Liver (tissue), 9 donors: ENCODE measurements around the gene B3GAT3. TPM values are rescaled to one million over a fixed set of nuclear protein-coding genes. Genes with fewer than 3 reads are reported as not detected.
"Not testable (repeated sequence)": the region's sequence is repeated elsewhere in the genome, so short reads cannot be mapped to it uniquely, and the experiment has no call there.

Experiments
- DNase-seq: peaks from one replicate; pipeline ENCODE4 v3.0.0-alpha.2; 2017; ENCODE audit warnings: low spot score
- H3K27ac ChIP-seq, 2 donors: one replicate each; pipeline ENCODE4 v1.7.0; 2013; ENCODE audit warnings: inconsistent platforms in 2 of 2, low read length in 2 of 2, control low read depth in 1 of 2, low read depth in 1 of 2, mild to moderate bottlenecking in 1 of 2
- H3K27me3 ChIP-seq, 4 donors: one replicate each; pipeline versions ENCODE4 v1.6.1 to v1.7.0; 2013; ENCODE audit warnings: low read length in 3 of 4, inconsistent platforms in 1 of 4, mild to moderate bottlenecking in 1 of 4, moderate library complexity in 1 of 4; ENCODE audit not compliant: control insufficient read depth in 4 of 4, insufficient read depth in 4 of 4
- H3K36me3 ChIP-seq, 4 donors: one replicate each; pipeline versions ENCODE4 v1.6.1 to v1.7.0; 2013; ENCODE audit warnings: low read length in 3 of 4, mild to moderate bottlenecking in 3 of 4, low read depth in 1 of 4, moderate library complexity in 1 of 4; ENCODE audit not compliant: control insufficient read depth in 4 of 4, insufficient read depth in 3 of 4
- H3K4me1 ChIP-seq, 4 donors: one replicate each; pipeline versions ENCODE4 v1.6.1 to v1.7.0; 2013; ENCODE audit warnings: low read length in 3 of 4, mild to moderate bottlenecking in 3 of 4, moderate library complexity in 1 of 4; ENCODE audit not compliant: control insufficient read depth in 4 of 4, insufficient read depth in 4 of 4
- H3K4me3 ChIP-seq, 3 donors: one replicate each; pipeline versions ENCODE4 v1.6.1 to v1.7.0; 2013; ENCODE audit warnings: low read length in 3 of 3, control low read depth in 1 of 3, low read depth in 1 of 3, mild to moderate bottlenecking in 1 of 3
- H3K9ac ChIP-seq, 2 donors: one replicate each; pipeline ENCODE4 v1.7.0; 2013; ENCODE audit warnings: low read length in 2 of 2, mild to moderate bottlenecking in 2 of 2, moderate library complexity in 2 of 2, control low read depth in 1 of 2, low read depth in 1 of 2
- H3K9me3 ChIP-seq, 4 donors: one replicate each; pipeline versions ENCODE4 v1.6.1 to v1.7.0; 2013; ENCODE audit warnings: low read length in 3 of 4; ENCODE audit not compliant: control insufficient read depth in 4 of 4
- GABPA ChIP-seq, 2 donors: IDR thresholded peaks in 1 of 2; conservative IDR thresholded peaks in 1 of 2; 2 replicates each; pipeline ENCODE4 v1.6.1; 2016; ENCODE audit warnings: antibody characterized with exemption in 2 of 2, mild to moderate bottlenecking in 1 of 2, moderate library complexity in 1 of 2
- RAD21 ChIP-seq, 2 donors: IDR thresholded peaks; 2 replicates each; pipeline ENCODE4 v1.6.1; 2016; ENCODE audit warnings: antibody characterized with exemption in 2 of 2, mild to moderate bottlenecking in 2 of 2
- TAF1 ChIP-seq: conservative IDR thresholded peaks from 2 replicates; pipeline ENCODE4 v1.6.1; 2016; ENCODE audit warnings: antibody characterized with exemption, mild to moderate bottlenecking
- YY1 ChIP-seq: IDR thresholded peaks from 2 replicates; pipeline ENCODE4 v1.6.1; 2016; ENCODE audit warnings: antibody characterized with exemption, mild to moderate bottlenecking
- WGBS: extraction: QIAGEN DNeasy Blood & Tissue Kit; methylation state at CpG from one replicate; pipeline ENCODE4 v1.1.7; 2013; 5-methylcytosine and 5-hydroxymethylcytosine counted together
- polyA plus RNA-seq, 2 donors: library from polyadenylated mRNA; stranded (reverse) in 1 of 2; unstranded in 1 of 2; fragments of 200-250 nt in 1 of 2; fragments of >200 nt in 1 of 2; fragmentation: Nextera tagmentation in 1 of 2; extraction: Ambion mirVana in 1 of 2; gene quantifications; one replicate each; pipeline versions ENCODE4 v1.2.1 to v1.2.3, GENCODE V29; 2013 to 2015
- total RNA-seq, 2 donors: library from RNA; depleted of rRNA; stranded (reverse); fragments of >200 nt; gene quantifications; one replicate each; pipeline ENCODE4 v1.2.3, GENCODE V29; 2014
- TF ChIP-seq, protein P1 (sequence below): IDR thresholded peaks from 2 replicates; pipeline ENCODE4 v1.6.1; 2016; ENCODE audit warnings: antibody characterized with exemption
- TF ChIP-seq, protein P2 (sequence below): IDR thresholded peaks from 2 replicates; pipeline ENCODE4 v1.6.1; 2016; ENCODE audit warnings: antibody characterized with exemption, mild to moderate bottlenecking
- TF ChIP-seq, protein P3 (sequence below): IDR thresholded peaks from 2 replicates; pipeline ENCODE4 v1.6.1; 2016; ENCODE audit warnings: antibody characterized with exemption
- donor health status: healthy.
- donor health status: healthy.
- donor health status: healthy.
- donor health status: healthy.
- donor health status: healthy.

B3GAT3 gene
- total and polyA plus RNA-seq, 4 donors: 13.1 to 29.2 (median 17.8) TPM

DNA sequence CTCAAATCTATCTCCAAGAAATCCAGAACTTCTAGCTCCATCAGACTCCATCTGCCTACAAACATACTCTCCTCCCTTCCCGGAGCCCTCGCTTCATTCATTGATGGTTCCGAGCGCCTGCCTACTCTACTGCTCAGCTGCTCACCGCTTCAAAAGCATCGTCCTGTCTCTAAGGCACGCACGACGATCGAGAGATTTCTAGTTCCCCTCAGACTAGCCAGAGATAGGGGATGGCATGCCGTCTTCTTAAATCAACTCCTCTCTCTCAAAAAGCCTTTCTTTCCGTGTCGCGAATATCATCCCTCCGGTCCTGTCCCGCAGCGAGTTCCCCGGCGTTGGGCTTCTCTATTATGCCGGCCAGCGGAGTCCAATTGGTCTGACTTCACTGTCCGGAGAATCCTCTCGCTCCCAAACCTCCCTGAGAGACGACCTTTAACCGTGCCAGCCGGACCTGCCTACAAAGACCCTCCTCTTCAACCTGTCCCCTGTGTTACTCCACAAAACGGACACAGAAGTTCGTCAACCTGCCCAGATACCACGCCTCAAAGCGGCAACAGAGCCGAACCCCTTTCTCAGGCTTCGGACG lies 48.7 kb downstream of the B3GAT3 start:
- peaks cover 6 to 33% (median 23%) of the 10 kb centered on the region in 4 donors for H3K4me1 ChIP-seq
- WGBS: under 1% methylated on average over 33 of the region's 33 CpGs
- H3K36me3 ChIP-seq: peaks cover 3 to 34% (median 26%) of the 10 kb centered on the region in 4 donors
- TF ChIP-seq, protein P1, sequence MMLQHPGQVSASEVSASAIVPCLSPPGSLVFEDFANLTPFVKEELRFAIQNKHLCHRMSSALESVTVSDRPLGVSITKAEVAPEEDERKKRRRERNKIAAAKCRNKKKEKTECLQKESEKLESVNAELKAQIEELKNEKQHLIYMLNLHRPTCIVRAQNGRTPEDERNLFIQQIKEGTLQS: no peak
- no peak for TF ChIP-seq YY1
- no peaks in the 10 kb centered on the region for H3K27me3 ChIP-seq
- peak overlapping the region; percentile 79 to 85 for H3K9ac ChIP-seq
- no peak for DNase-seq
- peak overlapping the region; percentile 58 to 70 for H3K27ac ChIP-seq
- peak overlapping the region; percentile 80 to 89 (median 82) for H3K4me3 ChIP-seq
- no peaks in the 10 kb centered on the region for H3K9me3 ChIP-seq

DNA sequence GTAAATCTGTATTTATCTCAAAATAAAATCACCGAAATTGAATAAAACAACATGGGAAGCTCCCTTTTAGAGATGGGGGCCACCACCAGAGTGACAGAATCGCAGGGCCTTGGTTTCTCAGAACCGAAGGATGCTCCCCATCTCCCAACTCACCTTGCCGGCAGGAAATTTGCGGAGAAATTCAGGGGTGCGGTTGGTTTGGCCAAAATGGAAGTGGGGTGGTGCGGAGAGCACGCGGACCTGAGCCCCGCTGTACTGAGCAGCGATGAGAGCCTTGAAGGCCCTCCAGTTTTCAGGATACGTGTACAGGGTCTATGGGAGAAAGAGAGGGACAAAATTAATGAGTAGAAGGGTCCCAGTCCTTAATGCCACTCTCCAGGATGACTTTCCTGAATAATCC lies 49.4 kb downstream of the B3GAT3 start:
- Histone ChIP-seq H3K9ac (peak overlapping the region; percentile 79 to 85), H3K4me1 (peaks cover 6 to 33% (median 23%) of the 10 kb centered on the region in 4 donors), H3K27me3 (no peaks in the 10 kb centered on the region), H3K27ac (no peak overlapping the region), H3K4me3 (peak overlapping the region; percentile 80 to 89 (median 82)), H3K36me3 (peaks cover 3 to 34% (median 26%) of the 10 kb centered on the region in 4 donors), H3K9me3 (no peaks in the 10 kb centered on the region)
- no peak for DNase-seq
- WGBS: 80% methylated on average over 12 of the region's 12 CpGs
- TF ChIP-seq, protein P2, sequence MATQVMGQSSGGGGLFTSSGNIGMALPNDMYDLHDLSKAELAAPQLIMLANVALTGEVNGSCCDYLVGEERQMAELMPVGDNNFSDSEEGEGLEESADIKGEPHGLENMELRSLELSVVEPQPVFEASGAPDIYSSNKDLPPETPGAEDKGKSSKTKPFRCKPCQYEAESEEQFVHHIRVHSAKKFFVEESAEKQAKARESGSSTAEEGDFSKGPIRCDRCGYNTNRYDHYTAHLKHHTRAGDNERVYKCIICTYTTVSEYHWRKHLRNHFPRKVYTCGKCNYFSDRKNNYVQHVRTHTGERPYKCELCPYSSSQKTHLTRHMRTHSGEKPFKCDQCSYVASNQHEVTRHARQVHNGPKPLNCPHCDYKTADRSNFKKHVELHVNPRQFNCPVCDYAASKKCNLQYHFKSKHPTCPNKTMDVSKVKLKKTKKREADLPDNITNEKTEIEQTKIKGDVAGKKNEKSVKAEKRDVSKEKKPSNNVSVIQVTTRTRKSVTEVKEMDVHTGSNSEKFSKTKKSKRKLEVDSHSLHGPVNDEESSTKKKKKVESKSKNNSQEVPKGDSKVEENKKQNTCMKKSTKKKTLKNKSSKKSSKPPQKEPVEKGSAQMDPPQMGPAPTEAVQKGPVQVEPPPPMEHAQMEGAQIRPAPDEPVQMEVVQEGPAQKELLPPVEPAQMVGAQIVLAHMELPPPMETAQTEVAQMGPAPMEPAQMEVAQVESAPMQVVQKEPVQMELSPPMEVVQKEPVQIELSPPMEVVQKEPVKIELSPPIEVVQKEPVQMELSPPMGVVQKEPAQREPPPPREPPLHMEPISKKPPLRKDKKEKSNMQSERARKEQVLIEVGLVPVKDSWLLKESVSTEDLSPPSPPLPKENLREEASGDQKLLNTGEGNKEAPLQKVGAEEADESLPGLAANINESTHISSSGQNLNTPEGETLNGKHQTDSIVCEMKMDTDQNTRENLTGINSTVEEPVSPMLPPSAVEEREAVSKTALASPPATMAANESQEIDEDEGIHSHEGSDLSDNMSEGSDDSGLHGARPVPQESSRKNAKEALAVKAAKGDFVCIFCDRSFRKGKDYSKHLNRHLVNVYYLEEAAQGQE: no peak
- TF ChIP-seq TAF1 (no peak), GABPA (IDR thresholded peaks at IDR 0.05 in 1 of 2, conservative IDR thresholded peaks at IDR 0.05 in 1 of 2) (no peak), RAD21 (IDR thresholded peaks at IDR 0.05) (no peak)
- TF ChIP-seq, protein P3, sequence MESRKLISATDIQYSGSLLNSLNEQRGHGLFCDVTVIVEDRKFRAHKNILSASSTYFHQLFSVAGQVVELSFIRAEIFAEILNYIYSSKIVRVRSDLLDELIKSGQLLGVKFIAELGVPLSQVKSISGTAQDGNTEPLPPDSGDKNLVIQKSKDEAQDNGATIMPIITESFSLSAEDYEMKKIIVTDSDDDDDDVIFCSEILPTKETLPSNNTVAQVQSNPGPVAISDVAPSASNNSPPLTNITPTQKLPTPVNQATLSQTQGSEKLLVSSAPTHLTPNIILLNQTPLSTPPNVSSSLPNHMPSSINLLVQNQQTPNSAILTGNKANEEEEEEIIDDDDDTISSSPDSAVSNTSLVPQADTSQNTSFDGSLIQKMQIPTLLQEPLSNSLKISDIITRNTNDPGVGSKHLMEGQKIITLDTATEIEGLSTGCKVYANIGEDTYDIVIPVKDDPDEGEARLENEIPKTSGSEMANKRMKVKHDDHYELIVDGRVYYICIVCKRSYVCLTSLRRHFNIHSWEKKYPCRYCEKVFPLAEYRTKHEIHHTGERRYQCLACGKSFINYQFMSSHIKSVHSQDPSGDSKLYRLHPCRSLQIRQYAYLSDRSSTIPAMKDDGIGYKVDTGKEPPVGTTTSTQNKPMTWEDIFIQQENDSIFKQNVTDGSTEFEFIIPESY: no peak

DNA sequence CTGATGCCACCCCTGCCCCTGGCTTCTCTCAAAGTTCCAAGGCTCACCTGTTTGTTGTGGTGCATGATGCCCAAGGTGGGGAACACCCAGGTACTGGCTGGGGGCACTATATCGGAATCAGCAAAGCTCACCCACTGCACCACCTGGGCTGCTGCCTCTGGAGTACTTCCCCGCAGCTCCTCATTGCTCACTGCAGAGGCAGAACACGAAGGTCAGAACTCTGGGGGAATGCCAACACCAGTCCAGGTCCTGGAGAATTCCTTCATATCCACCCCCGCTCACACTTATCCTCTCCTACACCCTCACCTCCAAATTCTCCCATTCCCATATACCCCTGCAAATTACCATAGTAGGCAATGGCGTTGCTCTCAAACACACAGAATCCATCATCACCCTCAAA lies 50.3 kb downstream of the B3GAT3 start:
- not testable (repeated sequence) for H3K27ac ChIP-seq

DNA sequence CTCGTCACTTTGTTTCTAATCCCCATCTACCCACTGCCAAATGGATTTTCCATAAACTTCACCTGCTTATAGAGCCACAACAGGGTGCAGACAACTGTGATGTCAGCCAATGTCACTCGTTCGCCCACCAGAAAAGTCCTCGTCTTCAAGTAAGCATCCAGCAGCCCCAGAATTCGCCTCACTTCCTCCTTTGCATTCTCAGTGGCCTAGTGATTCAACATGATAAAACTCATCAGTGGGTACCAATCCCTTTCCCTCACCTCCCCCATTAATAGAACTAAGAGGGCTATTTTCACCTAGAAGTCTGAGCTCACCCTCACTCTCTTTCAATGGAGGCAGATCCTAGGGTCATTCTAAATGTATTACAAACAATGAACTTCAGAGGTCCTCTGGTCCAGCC lies 50.9 kb downstream of the B3GAT3 start:
- 94% methylated on average over 5 of the region's 5 CpGs for WGBS
- not testable (repeated sequence) for H3K9me3 ChIP-seq, H3K9ac ChIP-seq

More for the DNA sequence above, 50.3 kb downstream of the B3GAT3 start:
- not testable (repeated sequence) for H3K9me3 ChIP-seq, H3K27me3 ChIP-seq, H3K4me3 ChIP-seq, H3K9ac ChIP-seq, DNase-seq
- peaks cover 6 to 40% (median 27%) of the 10 kb centered on the region in 4 donors for H3K4me1 ChIP-seq
- WGBS: 95% methylated on average over 5 of the region's 5 CpGs
- H3K36me3 ChIP-seq: peaks cover 5 to 37% (median 31%) of the 10 kb centered on the region in 4 donors

More for the DNA sequence above, 50.9 kb downstream of the B3GAT3 start:
- not testable (repeated sequence) for H3K27ac ChIP-seq, DNase-seq, H3K4me3 ChIP-seq, H3K27me3 ChIP-seq
- H3K4me1 ChIP-seq: peaks cover 6 to 40% (median 32%) of the 10 kb centered on the region in 4 donors
- peaks cover 5 to 40% (median 31%) of the 10 kb centered on the region in 4 donors for H3K36me3 ChIP-seq
